HAP-1 (cell line): ENCODE measurements around the gene FUS.
"Not testable (repeated sequence)": the region's sequence is repeated elsewhere in the genome, so short reads cannot be mapped to it uniquely, and the experiment has no call there.

Experiments used
- DNase-seq, 2 experiments: peaks; one replicate each; pipeline ENCODE4 v3.0.0-alpha.2; 2016 to 2020; ENCODE audit warnings: low spot score in 2 of 2
- H3K27me3 ChIP-seq: fragments of 250-450 bp; sonication (Bioruptor Pico); 2 replicates; pipeline ENCODE4 v1.5.1; 2020; ENCODE audit warnings: low read depth, mild to moderate bottlenecking, moderate library complexity
- H3K36me3 ChIP-seq: fragments of 250-450 bp; sonication (Bioruptor Pico); replicated peaks from 2 replicates; pipeline ENCODE4 v1.5.1; 2020; ENCODE audit warnings: mild to moderate bottlenecking
- H3K4me1 ChIP-seq: fragments of 250-450 bp; sonication (Bioruptor Pico); 2 replicates; pipeline ENCODE4 v1.5.1; 2020; ENCODE audit warnings: mild to moderate bottlenecking
- H3K4me3 ChIP-seq: fragments of 250-450 bp; sonication (Bioruptor Pico); 2 replicates; pipeline ENCODE4 v1.5.1; 2020; ENCODE audit warnings: mild to moderate bottlenecking, moderate library complexity
- H3K9me3 ChIP-seq: fragments of 250-450 bp; sonication (Bioruptor Pico); 2 replicates; pipeline ENCODE4 v1.5.1; 2020; ENCODE audit warnings: mild to moderate bottlenecking, moderate library complexity
- in situ Hi-C: fragments of 300-500 bp; cut with MboI; formaldehyde crosslinking; loops from 3 replicates; pipeline ENCODE4 v1.14.3; 2020; ENCODE audit warnings: low sequenced_read_pairs, inconsistent platforms, mixed read lengths

FUS gene

GRCh38 chr16:31186176-31186575, 6.2 kb downstream of the FUS start:
- DNase-seq: no peak
- peaks cover 99% of the 10 kb centered on the region for H3K36me3 ChIP-seq
- no peak overlapping the region for H3K4me3 ChIP-seq
- peaks cover 5% of the 10 kb centered on the region; the same call in 1 of the 2 replicates for H3K4me1 ChIP-seq
- in situ Hi-C loops: no loop called here
- H3K9me3 ChIP-seq: no peaks in the 10 kb centered on the region
- no peaks in the 10 kb centered on the region for H3K27me3 ChIP-seq

DNA sequence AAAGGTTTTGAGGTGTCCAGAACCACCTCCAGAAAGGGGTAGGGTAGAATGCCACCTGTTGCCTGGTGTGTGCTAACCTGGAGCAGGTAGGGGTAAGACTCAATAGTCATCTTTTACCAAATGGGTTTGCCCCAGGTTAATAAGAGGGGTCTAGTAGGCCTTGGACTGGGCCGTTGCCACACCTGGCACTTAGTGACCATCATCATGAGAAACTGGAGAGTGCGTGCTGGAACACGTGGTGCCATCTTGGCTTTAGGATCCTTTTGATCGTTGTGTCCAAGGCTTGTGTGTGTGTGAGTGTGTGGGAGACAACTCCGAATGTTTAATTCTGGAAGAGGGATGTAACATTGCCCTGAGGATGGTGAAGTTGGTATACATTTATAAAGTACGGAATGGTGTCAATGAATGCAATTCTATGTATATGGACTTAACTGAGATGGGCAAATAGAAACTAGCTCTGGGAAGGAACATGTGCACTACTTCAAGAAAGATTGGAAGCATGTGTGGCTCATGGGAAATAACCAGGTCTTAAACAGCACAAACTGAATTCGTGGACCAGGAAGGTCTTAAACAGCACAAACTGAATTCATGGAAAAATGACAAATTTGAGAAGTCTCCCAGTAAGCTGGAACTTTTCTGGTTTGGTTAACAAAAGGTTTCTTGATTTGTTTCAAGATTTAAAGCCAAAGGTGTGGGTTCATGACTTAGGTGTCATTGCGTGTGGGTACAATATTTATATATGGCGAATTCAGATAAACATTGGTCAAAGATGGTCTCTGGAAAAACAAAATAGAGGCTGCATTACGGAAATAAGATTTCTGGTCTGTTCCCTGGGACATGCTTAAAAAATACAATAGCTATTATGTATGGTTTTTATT, 7.2 kb downstream of the FUS start:
- Histone ChIP-seq H3K4me3 (no peak overlapping the region), H3K9me3 (no peaks in the 10 kb centered on the region), H3K36me3 (peaks cover 99% of the 10 kb centered on the region), H3K4me1 (peaks cover 4% of the 10 kb centered on the region; the same call in 1 of the 2 replicates), H3K27me3 (no peaks in the 10 kb centered on the region)
- DNase-seq: peak in 1 of 2 experiments; percentile 2
- in situ Hi-C loops: no loop called here

DNA sequence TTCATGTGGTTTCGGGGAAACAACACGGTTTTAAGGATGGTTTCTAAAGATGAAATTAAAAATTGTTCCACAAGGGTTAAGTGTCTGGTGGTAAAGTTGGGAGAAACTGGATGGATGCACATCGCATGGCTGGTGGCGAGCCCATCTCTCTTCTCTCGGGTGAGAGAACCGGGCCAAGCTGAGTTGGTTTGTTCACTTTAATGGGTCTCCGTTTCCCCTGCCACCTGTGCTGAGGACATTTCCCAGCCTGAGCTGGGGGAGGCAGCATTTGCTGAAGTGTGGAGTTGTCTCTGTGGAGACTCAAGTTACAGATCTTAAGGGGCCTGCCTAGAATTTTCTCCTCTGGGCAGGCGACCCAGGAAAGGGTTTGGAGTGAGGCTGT, 7.9 kb downstream of the FUS start:
- no peaks in the 10 kb centered on the region for H3K9me3 ChIP-seq
- H3K4me3 ChIP-seq: no peak overlapping the region
- DNase-seq: peak in 1 of 2 experiments; percentile 2
- peaks cover 99% of the 10 kb centered on the region for H3K36me3 ChIP-seq
- H3K27me3 ChIP-seq: no peaks in the 10 kb centered on the region
- H3K4me1 ChIP-seq: no peaks in the 10 kb centered on the region
- in situ Hi-C loops: no loop called here

DNA sequence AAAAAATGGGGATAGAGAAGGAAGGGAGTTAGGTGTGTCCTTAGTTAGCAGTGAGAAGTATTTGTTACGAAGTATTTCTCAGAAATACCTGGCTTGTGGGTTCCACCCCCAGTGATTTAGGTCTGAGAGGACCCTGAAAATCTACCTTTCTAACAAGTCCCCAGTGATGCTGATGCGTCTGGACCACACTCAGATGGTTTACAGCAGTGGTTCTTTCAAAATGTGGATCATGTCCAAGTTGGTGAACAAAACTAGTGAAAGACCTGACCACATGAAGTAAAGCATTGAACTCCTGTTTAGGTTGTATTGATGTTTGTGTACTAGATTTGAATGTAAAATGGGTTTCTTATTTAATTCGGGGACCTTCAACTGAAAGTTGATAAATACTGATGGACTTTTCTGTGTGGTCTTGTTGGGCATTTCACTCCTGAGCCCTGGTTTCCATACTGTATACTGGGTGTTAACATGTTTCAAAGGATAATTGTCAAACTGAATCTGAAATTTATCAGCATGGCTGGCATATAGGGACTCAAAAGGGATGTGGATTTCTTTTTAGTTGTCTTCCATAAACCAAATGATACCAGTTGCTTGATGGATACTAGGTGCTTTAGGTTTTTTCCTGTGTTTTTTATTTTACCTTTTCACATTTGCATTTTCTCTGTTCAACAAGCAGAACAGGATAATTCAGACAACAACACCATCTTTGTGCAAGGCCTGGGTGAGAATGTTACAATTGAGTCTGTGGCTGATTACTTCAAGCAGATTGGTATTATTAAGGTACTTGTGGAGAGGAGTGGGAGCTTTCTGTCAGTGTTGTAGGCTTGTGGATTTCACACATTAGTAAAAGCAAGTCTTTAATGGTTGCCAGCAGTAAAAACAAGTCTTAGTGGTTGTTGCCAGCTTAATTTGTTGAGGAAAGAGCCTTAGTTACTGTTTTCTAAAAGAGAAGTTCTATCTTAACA, 8.8 kb downstream of the FUS start:
- no peaks in the 10 kb centered on the region for H3K4me1 ChIP-seq
- H3K36me3 ChIP-seq: peaks cover 99% of the 10 kb centered on the region
- H3K27me3 ChIP-seq: no peaks in the 10 kb centered on the region
- in situ Hi-C loops: no loop called here
- DNase-seq: peak in 1 of 2 experiments; percentile 2
- H3K9me3 ChIP-seq: no peaks in the 10 kb centered on the region
- H3K4me3 ChIP-seq: no peak overlapping the region

DNA sequence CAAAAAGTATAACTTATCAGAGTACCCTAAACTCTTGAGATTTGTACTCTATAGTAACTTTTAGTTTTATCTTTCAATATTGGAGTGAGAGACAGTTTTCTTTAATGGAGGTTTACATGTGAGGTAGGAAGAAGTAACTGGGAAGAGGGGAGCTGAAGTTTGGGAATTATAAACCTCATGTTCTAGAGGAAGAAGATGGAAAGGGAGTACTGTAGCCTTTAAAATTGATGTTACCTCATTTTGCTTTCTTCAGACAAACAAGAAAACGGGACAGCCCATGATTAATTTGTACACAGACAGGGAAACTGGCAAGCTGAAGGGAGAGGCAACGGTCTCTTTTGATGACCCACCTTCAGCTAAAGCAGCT, 9.5 kb downstream of the FUS start:
- Histone ChIP-seq H3K4me1 (no peaks in the 10 kb centered on the region), H3K4me3 (no peak overlapping the region), H3K9me3 (no peaks in the 10 kb centered on the region), H3K36me3 (peaks cover 99% of the 10 kb centered on the region), H3K27me3 (no peaks in the 10 kb centered on the region)
- in situ Hi-C loops: no loop called here
- DNase-seq: peak in 1 of 2 experiments; percentile 1

GRCh38 chr16:31190061-31190460, 10.1 kb downstream of the FUS start:
- Histone ChIP-seq H3K4me1 (no peaks in the 10 kb centered on the region), H3K9me3 (no peaks in the 10 kb centered on the region), H3K27me3 (no peaks in the 10 kb centered on the region), H3K4me3 (no peak overlapping the region), H3K36me3 (peaks cover 100% of the 10 kb centered on the region)
- in situ Hi-C loops: no loop called here
- DNase-seq: no peak

- in situ Hi-C loops: no loop called here
- no peak for DNase-seq
- Histone ChIP-seq H3K4me3 (no peak overlapping the region), H3K9me3 (no peaks in the 10 kb centered on the region), H3K4me1 (no peaks in the 10 kb centered on the region), H3K27me3 (no peaks in the 10 kb centered on the region), H3K36me3 (peaks cover 100% of the 10 kb centered on the region)
Measured at GRCh38 chr16:31190818-31191444, 11.0 kb downstream of the FUS start.

DNA sequence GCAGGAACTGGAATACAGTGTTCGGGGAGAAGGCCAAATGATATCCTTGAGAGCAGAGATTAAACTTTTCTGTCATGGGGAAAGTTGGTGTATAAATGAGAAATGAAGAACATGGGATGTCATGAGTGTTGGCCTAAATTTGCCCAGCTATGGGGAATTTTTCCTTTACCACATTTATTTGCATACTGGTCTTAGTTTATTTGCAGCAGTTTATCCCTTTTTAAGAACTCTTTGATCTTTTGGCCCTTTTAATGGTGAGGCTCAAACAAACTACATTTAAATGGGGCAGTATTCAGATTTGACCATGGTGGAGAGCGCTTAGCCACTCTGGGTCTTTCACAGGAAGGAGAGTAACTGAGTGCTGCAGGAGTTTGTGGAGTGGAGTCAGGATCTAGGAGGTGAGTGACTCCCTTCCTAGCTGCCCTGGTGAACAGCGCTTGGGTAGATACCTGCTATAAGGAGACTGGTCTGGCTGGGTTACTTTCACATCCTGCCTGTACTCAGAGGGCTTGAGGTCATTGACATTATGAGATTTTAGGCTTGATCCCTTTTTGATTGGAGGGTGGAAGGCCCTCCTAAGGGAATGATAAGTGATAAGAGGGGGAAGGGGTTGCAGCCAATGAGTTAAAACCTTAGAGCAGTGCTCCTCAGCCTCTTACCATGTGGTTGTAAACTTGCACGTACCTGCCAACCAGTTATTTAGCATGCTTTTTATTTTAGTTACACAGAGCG, 11.9 kb downstream of the FUS start:
- no peak for DNase-seq
- Histone ChIP-seq H3K4me3 (no peak overlapping the region), H3K27me3 (no peaks in the 10 kb centered on the region), H3K36me3 (peaks cover 99% of the 10 kb centered on the region), H3K9me3 (no peaks in the 10 kb centered on the region), H3K4me1 (no peaks in the 10 kb centered on the region)
- in situ Hi-C loops: no loop called here

DNA sequence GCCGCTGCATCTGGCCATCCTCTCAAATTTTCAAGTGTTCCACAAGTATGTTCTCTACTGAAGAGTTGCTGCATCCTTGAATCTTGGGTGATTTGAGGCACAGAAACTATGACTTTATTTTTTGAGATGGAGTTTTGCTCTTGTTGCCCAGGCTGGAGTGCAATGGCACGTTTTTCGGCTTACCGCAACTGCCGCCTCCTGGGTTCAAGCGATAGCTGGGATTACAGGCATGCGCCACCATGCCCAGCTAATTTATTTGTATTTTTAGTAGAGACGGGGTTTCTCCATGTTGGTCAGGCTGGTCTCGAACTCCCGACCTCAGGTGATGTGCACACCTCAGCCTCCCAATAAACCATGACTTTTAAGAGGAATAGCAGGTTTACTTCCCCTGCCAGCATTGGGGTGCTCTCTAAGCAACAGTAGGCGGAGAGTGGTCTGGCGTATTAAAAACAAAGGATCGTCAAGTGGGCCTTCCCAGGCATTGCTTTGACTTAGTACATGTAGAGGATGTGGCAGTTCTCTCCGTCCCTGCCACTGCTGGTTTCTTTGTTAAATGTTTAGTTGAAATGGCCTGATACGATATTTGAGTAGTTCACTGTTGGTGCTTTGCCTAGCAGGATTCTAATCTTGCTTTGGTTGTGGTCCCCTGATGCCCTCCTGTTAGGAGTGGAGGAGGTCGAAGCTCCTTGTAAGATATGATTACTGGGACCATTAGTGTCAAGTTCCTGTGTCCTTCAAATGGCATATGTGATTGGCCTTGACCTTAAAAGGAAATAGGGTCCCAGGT, 13.1 kb downstream of the FUS start:
- Histone ChIP-seq H3K36me3 (peaks cover 91% of the 10 kb centered on the region), H3K4me3 (no peak overlapping the region), H3K4me1 (no peaks in the 10 kb centered on the region), H3K27me3 (no peaks in the 10 kb centered on the region), H3K9me3 (no peaks in the 10 kb centered on the region)
- in situ Hi-C loops: no loop called here
- DNase-seq: no peak

- H3K9me3 ChIP-seq: no peaks in the 10 kb centered on the region
- no peaks in the 10 kb centered on the region for H3K4me1 ChIP-seq
- in situ Hi-C loops: no loop called here
- H3K27me3 ChIP-seq: no peaks in the 10 kb centered on the region
- H3K36me3 ChIP-seq: peaks cover 86% of the 10 kb centered on the region
- no peak for DNase-seq
- no peak overlapping the region for H3K4me3 ChIP-seq
Measured at GRCh38 chr16:31193874-31194273, 13.9 kb downstream of the FUS start.

DNA sequence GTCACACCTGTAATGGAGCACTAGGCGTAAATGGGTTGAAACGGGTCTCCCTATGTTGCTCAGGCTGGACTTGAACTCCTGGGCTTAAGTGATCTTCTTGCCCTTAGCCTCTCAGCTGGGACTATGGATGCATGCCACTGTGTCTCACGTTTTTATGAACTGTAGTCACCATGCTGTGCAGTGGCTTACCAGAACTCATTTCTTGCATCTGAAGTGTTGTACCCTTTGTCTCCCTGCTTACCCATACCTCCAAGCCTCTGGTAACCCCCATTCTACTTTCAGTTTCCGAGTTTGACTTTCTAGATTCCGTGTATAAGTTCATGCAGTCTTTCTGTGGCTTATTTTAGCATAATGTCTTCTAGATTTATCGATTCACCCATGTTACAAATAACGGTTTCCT, 15.0 kb downstream of the FUS start:
- no peaks in the 10 kb centered on the region for H3K9me3 ChIP-seq
- H3K4me1 ChIP-seq: no peaks in the 10 kb centered on the region
- DNase-seq: no peak
- in situ Hi-C loops: no loop called here
- no peak overlapping the region for H3K4me3 ChIP-seq
- peaks cover 86% of the 10 kb centered on the region for H3K36me3 ChIP-seq
- no peaks in the 10 kb centered on the region for H3K27me3 ChIP-seq

GRCh38 chr16:31195861-31196260, 15.9 kb downstream of the FUS start:
- H3K9me3 ChIP-seq, in situ Hi-C loops, H3K4me3 ChIP-seq, H3K27me3 ChIP-seq, DNase-seq, H3K4me1 ChIP-seq: not testable (repeated sequence)
- peaks cover 78% of the 10 kb centered on the region for H3K36me3 ChIP-seq
